ENCODE data around the gene CDK11B.

CDK11B gene

DNA sequence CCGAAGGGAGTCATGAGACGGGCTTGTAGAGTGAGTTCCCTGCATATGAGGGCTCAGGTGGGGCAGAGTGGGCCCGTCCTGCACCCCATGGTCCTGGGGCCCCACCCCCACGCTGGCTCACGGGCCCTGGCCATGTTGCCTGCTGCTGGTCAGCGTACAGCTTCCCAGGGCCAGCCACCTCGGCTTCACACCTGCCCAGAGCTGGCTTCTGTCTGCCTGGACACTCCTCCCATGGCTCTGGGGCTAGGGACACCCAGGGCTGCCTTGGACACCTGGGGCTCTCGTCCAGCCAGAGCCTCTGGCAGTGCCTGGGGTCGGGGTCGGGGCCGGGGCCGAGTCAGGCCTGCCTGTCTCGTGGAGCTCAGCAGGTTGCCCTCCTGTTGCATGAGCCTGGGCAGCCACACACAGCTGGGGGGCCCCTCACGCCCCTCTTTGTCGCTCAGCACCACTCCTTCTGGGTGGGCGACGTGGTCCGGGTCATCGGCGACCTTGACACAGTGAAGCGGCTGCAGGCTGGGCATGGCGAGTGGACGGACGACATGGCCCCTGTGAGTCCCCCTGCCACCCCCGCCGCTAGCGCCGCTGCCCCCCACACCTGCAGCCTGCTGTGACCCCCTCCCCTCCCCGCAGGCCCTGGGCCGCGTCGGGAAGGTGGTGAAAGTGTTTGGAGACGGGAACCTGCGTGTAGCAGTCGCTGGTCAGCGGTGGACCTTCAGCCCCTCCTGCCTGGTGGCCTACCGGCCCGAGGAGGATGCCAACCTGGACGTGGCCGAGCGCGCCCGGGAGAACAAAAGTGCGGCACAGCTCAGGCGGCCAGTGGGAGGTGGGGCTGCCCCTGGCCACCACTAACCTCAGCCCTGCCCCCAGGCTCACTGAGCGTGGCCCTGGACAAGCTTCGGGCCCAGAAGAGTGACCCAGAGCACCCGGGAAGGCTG, 32.3 kb downstream of the CDK11B start:
- no peak for DNase-seq

DNA sequence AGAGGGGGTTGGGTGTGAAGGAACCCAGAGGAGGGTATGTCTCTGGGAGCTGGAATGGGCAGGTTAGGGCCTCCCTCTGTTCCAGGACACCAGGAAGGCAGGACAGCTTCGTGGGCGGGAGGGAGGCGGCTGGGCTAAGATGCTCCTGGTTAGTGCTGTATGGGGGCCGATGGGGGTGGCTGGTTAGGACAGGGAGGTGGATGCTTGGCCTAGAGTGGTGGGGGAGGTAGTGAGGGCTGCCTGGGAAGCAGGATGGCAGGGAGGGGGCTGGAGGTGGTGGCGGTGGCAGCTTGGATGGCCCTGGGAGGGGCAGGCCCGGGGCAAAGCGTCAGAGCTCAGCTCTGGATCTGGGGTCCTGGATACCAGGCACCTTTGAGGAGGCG, 33.0 kb downstream of the CDK11B start:
- DNase-seq, result no peak

DNA sequence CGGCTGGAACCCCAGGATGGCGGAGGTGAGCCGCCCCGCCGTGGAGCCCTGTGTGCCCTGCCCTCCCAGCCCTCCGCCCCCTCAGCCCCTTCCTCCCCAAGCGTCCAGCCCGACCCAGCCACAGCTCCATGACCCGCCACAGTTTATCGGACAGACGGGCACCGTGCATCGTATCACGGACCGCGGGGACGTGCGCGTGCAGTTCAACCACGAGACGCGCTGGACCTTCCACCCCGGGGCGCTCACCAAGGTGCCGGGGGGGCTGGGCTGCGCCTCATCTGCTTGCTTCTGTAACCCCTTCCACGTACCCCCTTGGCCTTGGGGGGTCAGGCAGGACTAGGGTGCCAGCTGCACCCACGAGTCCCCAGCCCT, 33.4 kb downstream of the CDK11B start:
- no peak for DNase-seq

GRCh38 chr1:1624443-1625403, 34.1 kb downstream of the CDK11B start:
- no peak for DNase-seq

DNA sequence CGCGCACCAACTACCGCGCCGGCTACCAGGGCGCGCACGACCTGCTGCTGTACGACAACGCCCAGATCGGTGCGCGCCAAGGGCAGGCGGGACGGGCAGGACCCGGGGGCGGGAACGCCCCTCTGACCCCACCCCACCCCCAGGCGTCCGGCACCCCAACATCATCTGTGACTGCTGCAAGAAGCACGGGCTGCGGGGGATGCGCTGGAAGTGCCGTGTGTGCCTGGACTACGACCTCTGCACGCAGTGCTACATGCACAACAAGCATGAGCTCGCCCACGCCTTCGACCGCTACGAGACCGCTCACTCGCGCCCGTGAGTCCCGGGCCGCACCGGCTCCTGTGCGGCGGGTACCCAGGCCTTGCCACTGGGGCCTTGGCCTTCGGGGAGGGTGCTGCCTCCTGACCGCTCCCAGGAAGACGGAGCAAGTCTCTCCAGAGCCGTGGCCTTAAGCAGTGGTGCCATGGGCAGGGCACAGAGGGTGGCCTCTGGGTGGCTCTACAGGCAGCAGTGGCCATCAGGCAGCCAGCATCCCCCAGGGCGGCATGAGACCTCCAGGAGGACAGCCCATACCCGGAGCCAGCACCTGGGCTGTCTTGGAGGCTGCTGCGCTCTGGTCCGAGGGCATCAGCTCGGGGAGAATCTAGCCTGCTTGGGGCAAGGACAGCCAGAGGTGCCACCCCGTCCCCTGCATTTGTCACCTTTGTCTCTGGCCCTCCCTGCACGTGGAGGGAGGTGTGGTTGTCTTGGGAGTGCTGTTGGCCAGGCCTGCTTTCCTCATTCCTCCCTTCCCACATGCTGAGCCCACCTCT, 35.0 kb downstream of the CDK11B start:
- DNase-seq, result no peak

DNA sequence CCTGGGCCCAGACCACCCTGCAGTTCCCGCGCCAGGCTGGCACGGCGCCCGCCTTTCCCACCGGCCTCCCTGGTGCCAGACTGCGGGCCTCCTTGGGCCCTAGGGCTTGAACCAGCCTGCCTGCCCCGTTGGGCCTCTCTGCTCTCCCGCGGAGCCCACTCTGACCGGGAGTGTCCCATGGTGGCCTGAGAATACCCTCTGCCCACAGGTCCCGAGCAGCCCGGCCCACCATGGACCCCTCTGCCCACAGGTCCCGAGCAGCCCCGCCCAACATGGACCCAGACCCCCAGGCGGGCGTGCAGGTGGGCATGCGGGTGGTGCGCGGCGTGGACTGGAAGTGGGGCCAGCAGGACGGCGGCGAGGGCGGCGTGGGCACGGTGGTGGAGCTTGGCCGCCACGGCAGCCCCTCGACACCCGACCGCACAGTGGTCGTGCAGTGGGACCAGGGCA, 35.6 kb downstream of the CDK11B start:
- no peak for DNase-seq

DNA sequence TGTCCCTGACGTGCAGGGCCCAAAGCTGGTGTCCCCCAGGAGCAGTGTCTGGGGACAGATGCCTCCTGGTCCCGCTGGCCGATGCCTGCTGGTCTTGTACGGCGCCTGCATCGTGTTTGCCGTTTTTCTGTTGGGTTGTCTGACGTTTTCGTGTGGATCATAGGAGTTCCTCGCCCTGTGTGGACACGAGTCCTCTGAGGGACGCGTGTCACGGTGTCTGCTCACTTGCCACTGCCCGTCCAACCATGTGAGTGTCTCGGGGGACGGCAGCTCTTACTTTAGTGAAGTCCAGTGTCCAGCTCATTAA, 36.1 kb downstream of the CDK11B start:
- no peak for DNase-seq

GRCh38 chr1:1622010-1622787, 36.6 kb downstream of the CDK11B start:
- no peak for DNase-seq

DNA sequence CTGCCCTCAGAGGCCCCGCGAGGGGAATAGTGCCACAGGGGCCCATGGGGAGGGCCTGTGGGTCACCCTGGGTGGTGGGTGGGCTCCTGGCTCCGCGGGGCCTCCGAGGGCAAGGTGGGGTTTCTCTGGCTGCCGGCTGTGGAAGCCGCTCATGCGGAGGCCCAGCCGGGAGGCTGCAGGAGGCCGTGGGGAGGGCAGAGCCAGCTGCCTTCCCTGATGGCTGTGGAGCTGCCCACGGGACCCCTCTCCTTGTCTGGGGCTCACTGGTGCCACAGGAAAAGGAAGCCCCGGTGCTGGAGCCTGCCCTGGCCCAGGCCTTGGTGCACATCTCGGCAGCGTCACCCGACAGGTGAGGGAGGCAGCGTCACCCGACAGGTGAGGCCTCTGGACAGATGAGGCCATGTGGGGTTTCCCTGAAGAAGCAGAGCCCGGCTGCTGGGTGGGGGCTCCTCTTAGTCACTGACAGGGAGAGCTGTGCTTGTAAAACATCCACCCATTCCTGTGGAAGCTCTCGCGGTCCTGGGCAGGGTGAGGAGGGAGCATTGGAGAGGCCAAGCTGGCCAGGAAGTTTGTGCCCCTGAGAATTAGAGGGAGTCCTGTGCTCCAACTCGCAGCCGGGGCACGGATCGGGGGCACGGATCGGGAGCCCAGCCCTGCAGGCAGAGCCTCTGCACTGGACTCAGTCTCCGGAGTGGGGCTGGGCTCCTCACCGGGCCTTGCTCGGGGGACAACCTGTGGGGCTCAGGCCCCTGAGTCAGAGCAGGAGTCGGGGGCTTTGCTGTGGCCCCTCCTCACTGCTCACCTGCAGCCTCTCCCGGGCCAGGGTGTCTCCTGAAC, 37.4 kb downstream of the CDK11B start:
- DNase-seq, result no peak

GRCh38 chr1:1620433-1621139, 38.2 kb downstream of the CDK11B start:
- DNase-seq, result no peak

- no peak for DNase-seq
Measured at GRCh38 chr1:1619917-1620361, 38.9 kb downstream of the CDK11B start.

- no peak for DNase-seq
Measured at GRCh38 chr1:1618396-1619068, 40.3 kb downstream of the CDK11B start.

DNA sequence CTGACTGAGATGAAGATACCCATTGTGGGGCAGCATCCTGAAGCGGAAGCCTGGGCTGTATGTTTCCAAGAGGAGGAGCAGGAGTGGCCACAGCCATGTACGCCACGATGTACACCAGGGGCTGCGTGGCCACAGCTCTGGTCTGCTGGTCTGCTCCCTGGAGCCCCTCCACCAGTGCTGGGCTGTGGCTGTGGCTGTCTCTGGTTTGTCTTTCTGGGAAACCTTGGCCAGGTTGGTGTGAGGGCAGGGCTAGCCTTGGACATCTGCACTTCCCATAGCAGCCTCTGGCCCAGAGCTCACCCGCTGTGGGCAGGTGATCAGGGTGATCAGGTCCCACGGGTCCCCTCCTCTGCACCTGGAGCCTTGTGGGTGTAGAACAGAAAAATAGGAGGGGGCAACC, 40.9 kb downstream of the CDK11B start:
- no peak for DNase-seq

GRCh38 chr1:1617516-1617915, 41.3 kb downstream of the CDK11B start:
- DNase-seq, result no peak

GRCh38 chr1:1616838-1617237, 42.0 kb downstream of the CDK11B start:
- no peak for DNase-seq

DNA sequence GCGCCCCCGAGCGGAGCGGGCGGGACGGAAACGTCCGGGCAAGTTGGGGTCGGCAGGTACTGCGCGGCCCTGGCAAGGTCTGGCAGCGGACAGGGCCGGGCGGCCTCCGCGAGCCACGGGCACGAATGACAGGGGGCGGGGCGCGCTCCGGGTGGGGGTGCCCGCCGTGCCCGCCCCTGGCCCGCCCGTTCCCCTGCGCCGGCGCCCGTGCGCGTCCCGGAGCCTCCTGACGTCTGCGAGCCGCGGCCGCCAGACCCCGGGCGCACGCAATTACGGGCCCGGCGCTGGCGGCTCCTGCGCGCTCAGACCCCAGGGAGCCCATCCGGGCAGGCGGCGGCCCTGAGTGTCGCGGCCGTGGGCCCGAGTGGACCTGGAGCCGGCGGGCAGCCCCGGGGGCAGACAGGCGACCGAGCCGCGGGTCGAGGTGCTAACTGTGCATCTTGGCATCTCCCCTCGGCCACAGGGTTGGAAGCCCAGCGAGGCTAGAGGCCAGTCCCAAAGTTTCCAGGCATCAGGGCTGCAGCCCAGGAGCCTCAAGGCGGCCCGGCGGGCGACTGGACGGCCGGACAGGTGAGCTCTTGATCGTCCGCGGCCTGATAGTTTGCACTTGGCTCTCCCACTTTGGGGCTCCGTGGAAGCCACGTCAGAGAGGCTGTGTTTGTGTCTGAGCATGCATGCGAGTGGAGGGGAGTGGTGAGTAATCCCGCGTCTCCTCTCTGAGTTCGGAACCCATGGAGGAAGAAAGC, 42.6 kb downstream of the CDK11B start:
- DNase-seq, result no peak

DNA sequence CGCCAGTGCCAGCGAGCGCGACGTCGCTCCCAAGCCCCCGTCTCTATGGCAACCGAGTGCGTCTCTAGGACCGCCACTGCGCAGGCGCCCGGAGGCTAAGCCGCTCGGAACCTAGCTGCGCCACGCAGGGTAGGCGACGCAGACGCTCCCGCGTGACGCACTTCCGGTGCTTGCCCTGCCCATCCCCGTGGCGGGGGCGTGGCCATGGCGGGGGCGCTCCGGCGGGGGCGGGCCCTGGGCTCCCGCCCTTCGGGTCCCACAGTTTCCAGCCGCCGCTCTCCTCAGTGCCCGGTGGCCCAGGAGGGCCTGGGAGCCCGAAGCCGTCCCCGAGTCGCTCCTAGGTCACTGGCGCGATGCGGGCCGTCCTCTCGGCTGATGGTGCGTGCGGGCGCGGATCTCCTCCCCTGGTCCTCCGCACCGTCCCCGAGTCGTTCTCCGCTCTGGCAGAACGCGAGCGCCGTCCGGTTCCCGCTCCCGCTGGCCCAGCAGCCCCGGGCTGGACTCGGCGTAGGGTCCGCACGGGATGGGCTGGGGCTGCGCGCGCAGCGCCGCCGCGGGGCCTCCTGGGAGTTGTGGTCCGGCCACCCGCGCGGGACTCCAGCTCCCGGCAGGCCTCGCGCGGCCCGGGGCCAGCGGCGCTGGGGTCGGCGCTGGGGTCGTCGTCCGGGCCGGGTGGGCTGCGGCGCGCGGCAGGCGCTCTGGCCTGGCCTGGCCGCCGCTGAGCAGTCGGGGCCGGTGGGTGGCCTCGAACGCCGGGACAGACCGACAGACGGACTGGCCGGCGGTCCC, 43.4 kb downstream of the CDK11B start, which contains the start of gene MIB2:
Gene MIB2 (plus strand): TSS at position 245 of the 789 bp plus-strand sequence. CDS start 7,953 bp downstream, outside the sequence.
- DNase-seq, result peak; percentile 94 to 97

GRCh38 chr1:1614954-1615255, 43.9 kb downstream of the CDK11B start:
- DNase-seq, result no peak

All from hippocampal formation (tissue), 2 donors.